NCI-H2196 treated with DMSO at 0.1 percent for 48 hours (cell line): ENCODE data around the gene GPR68.
"Not testable (repeated sequence)": the region's sequence is repeated elsewhere in the genome, so short reads cannot be mapped to it uniquely, and the experiment has no call there.

ENCODE experiments used
- DNase-seq: peaks from one replicate; lab custom pipeline; 2025; ENCODE audit not compliant: unreplicated experiment; lab: John Stamatoyannopoulos, UW

The GPR68 gene

DNA sequence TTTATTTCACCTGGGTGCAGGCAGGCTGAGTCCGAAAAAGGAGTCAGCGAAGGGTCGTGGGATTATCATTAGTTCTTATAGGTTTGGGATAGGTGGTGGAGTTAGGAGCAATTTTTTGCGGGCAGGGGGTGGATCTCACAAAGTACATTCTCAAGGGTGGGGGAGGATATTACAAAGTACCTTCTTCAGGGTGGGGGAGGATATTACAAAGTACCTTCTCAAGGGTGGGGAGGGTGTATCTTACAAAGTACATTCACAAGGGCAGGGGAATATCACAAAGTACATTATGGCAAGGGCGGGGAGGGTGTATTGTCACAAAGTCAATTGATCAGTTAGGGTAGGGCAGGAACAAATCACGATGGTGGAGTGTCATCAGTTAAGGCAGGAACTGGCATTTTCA is 43.7 kb downstream of the GPR68 start:
- DNase-seq: not testable (repeated sequence)

GRCh38 chr14:91197631-91198030 is 46.9 kb downstream of the GPR68 start:
- DNase-seq: no peak

DNA sequence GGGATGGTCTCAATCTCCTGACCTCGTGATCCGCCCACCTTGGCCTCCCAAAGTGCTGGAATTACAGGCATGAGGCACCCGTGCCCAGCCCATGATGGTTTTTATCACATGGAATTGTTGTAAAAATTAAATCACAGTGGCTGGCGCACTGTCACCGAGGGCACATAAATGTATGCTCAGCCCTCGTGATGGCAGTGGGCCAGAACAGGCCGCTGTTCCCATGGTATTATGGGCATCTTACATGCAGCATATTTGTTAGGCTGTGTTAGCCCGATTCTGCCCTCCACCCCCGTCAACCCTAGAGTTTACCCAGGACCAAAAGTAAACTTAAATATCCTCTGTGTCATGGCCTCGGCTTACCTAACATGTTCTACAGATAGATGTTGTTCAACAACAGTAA is 48.6 kb downstream of the GPR68 start:
- DNase-seq: no peak

DNA sequence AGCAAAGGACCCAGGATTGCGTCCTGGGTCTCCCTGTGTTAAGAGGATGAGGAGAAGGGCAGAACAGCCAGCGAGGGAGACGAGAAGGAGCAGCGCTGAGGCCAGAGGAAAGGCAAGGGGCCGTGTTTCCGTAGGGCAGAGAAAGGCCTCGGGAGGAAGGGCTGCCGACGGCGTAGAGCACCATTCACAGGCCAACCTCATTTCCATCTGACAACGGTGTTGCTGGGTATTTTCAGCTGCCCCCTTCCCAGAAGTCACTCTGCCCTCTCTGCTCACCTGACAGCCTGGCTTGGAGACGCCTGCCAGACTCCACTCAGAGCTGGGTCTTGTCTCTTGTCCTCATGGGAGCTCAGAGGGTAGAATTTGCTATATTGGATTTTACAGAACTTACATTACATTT is 51.4 kb downstream of the GPR68 start:
- no peak for DNase-seq

DNA sequence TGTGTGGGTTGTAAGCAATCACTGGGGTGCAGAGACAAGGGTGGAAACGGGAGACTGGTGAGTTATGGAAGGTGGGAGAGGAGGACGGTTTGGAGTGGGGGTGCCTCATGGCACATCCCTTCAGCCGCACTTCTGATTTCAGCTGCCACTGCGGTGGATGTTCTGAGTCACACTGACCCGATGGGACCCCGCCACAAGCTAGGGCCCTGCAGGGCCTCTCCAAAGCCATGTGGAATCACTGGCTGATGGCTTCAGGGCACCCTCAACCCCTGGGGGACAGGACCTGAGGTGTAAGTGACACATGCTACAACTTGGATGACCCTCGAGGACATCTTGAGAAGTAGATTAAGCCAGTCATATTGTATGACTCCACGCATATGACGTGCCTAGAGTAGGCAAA is 53.7 kb downstream of the GPR68 start:
- DNase-seq: no peak

DNA sequence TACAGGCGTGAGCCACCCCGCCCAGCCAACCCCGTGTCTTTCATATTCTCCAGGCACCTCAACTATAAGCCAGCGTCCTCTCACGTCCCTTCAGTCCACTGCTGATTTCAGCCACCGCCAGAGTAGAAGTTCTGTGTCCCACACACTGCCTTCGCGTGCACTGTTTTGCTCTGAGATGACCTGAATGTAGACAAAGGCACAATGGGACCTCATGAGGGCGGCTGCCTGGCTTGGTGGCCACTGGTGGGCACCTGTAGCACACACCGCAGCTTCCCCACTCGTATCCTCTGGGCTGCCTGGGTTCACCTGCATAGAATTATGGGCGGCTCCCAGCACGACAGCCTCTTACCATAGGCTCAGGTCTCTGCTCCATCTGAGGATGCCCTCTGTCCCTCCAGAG is 57.2 kb downstream of the GPR68 start:
- DNase-seq: no peak

- DNase-seq: no peak
These were observed 57.9 kb downstream of the GPR68 start for GRCh38 chr14:91186515-91187066.

GRCh38 chr14:91185721-91186120 is 58.8 kb downstream of the GPR68 start:
- DNase-seq: no peak

- no peak for DNase-seq
These were observed 59.9 kb downstream of the GPR68 start for GRCh38 chr14:91184559-91184958.

DNA sequence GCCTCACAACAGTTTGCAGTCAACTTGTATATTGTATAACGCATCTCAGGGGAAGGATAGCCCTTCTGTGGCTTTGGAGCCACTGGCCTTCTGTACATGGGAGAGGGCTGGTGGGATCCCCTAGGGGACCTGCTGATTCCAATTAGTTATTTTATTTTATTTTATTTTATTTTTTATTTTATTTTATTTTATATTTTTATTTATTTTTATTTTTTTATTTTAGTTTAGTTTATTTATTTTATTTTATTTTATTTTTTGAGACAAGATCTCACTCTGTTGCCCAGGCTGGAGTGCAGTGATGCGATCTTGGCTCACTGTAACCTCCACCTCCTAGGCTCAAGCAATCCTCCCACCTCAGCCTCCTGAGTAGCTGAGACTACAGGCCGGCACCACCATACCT is 61.8 kb downstream of the GPR68 start:
- DNase-seq: not testable (repeated sequence)
